GM21526 (cell line): ENCODE results near the gene PODXL2.
A peak's percentile ranks its signal among the peaks of the same experiment; 100 is the strongest.
"Not testable (repeated sequence)": the region's sequence is repeated elsewhere in the genome, so short reads cannot be mapped to it uniquely, and the experiment has no call there.

Experiments
- ATAC-seq: cut with Tn5 transposase; IDR thresholded peaks from one replicate; pipeline ENCODE4 v1.9.1; 2021; ENCODE audit warnings: moderate library complexity; ENCODE audit not compliant: unreplicated experiment, low FRiP score

The PODXL2 gene

DNA sequence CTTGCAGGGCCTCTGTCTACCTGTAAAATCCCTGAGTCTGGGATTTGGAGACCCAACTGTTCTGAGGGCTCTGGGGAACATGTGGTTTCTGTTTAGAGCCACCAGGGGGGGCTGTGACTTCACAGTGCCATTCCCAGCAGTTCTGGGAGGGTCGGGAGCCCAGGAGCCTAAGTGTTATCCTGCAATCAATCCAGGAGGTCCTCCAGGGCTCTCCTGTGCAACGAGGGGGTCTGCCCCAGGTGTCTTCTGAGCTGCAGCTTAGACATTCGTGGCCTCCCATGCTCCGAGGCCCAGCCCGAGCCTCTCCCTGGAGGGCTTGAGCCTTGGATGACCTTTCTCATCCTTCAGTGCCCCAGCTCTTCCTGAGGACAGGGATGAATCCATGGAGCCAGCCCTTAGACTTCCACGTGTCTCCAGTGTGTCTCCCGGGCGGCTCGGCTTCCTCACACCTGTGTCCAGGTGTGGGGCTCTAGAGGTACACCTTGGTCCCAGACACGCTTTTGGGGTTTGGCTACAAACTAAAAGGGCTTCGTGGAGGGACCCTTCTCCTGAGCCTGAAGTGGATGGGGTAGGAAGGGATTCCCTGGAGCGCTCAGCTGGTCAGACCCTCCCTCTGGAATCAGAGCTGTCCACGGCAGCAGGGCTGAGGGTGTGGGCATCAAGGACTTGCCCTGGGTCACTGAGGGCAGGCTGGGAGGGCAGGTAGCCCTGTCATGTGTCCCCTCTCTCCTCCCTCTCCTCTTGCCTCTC, 23.4 kb downstream of the PODXL2 start:
- no peak for ATAC-seq

DNA sequence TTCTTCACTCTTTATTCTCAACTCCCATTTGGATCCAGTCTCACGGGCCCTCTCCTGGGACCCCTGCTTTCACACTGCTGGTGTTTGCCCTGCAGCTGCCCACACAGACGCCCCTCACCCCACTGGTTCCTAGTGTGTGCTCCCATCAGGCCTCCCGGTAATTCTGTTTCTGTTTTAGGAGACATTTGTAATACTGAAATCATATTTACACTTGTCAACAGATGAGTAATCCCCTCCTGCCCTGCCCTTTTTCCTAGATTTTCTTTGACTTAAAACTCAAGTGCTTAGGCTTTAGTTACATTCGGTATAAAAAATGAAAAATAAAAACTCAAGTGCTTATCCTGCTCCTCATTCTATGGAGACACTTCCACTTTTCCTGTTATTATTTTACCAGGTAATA, 25.4 kb downstream of the PODXL2 start:
- no peak for ATAC-seq

DNA sequence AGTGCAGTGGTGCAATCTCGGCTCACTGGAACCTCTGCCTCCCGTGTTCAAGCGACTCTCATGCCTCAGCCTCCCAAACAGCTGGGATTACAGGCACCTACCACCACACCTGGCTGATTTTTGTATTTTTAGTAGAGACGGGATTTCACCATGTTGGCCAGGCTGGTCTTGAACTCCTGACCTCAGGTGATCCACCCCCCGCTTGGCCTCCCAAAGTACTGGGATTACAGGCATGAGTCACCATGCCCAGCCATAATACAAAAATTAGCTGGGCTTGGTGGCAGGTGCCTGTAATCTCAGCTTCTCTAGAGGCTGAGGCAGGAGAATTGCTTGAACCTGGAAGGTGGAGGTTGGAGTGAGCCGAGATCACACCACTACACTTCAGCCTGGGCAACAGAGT, 26.0 kb downstream of the PODXL2 start:
- not testable (repeated sequence) for ATAC-seq

DNA sequence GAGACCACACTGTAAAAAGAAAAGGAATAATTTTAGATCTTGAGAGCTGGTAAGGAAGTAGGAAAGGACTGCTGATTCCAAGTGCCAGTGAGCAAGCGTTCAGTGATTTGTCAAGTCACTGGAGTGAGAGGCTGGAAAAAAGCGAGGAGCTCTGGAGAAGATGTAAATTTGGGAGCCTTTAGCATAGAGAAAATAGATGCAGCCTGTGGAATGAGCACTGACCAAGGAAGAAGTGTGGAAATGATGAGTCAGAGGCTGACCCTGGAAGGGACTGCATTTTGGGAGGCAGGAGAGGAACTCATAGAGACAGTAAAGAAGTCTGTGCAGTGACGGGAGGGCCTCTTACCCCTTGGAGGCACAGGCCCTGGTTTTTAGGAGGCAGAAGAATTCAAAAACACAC, 26.7 kb downstream of the PODXL2 start:
- ATAC-seq, result no peak

DNA sequence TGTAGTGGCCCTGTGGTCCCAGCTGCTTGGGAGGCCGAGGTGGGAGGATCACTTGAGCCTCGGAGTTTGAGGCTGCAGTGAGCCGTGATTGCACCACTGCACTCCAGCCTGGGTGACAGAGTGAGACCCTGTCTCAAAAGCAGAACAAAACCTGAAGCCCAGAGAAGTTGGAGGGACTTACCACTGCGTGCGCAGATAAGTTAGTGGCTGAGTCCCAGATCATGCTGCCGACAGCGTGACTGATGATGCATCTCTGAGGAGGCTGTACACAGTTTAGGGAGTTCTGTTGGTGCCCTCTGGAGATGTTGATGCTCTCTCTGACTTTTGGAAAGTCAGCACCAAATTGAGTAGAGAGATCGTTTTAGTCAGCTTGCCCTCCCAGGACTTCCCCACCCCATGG, 27.9 kb downstream of the PODXL2 start:
- ATAC-seq, result no peak

DNA sequence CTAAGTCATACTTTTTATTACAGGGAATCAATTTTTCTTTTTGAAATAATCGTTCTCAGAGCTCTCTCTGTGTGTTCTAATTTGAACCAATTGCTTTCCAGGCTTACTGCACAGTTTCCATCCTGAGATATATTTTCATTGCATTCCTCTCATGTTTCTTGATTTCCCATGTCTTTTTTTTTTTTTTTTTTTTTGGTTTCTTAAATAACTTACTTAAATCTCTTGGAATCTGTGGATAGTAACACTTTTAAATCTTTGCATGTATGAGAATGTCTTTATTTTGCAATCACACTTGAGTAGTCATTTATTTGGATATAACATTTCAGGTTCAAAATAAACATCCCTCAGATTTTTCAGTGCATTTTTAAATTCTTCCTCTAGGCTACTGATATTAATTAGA, 29.2 kb downstream of the PODXL2 start:
- no peak for ATAC-seq

DNA sequence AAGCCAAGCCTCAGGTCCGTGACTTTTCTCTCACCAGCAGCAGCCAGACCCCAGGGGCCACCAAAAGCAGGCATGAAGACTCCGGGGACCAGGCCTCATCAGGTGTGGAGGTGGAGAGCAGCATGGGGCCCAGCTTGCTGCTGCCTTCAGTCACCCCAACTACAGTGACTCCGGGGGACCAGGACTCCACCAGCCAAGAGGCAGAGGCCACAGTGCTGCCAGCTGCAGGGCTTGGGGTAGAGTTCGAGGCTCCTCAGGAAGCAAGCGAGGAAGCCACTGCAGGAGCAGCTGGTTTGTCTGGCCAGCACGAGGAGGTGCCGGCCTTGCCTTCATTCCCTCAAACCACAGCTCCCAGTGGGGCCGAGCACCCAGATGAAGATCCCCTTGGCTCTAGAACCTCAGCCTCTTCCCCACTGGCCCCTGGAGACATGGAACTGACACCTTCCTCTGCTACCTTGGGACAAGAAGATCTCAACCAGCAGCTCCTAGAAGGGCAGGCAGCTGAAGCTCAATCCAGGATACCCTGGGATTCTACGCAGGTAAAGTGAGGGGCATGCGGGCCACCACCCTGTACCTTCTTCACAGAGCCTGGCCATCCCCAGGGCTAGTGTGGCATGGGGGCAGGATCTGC, 31.8 kb downstream of the PODXL2 start:
- no peak for ATAC-seq

DNA sequence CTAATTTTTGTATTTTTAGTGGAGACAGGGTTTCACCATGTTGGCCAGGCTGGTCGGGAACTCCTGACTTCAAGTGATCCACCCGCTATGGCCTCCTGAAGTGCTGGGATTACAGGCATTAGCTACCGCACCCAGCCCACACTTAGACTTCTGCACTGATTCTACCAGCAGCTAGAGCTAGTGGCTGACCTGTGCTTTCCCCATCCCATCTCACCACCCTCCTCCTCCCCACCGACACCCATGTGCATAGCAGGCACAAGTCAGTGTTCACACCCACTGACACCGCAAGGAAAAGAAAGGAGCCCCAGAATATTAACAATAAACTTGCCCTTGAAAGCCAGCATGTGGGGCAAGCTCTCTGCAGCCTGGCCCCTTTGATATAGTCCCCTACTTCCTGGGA, 32.6 kb downstream of the PODXL2 start:
- no peak for ATAC-seq

DNA sequence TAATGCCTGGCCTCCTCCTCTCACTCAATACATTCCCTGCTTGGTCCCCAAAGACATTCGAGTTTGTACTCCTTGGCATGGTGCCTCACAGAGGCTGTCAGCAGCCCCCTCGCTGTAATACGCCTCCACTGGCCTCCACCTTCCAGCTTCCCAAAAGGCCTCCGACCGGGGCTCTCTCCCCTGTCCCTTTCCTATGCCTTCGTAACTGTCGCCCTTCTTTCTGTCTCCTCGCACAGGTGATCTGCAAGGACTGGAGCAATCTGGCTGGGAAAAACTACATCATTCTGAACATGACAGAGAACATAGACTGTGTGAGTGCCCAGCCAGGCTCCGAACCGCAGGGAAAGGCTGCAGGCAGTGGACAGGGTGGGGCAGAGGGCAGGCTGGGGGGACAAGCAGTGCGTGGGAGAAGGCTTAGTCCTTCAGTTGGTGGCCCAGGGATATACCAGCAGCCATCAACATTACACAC, 33.0 kb downstream of the PODXL2 start:
- no peak for ATAC-seq

DNA sequence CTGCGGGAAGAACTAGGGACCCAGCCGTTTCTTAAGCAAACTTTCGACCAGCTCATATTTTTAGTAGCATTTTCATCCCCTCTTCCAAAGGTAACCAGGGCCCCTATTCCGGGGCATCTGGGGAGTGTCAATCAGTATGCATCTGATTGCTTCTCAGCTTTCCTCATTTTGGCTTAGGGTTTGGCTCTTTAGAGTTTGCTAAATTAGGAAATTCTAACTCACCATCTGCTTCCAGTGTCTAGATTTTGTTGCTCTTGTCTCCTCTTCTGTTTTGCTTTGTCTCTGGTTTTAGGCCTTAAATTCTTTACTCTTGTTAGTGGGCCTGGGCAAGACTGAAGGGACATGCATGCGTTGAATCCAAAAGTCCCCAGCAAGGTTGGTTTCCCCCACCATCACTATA, 34.2 kb downstream of the PODXL2 start:
- ATAC-seq, result no peak

DNA sequence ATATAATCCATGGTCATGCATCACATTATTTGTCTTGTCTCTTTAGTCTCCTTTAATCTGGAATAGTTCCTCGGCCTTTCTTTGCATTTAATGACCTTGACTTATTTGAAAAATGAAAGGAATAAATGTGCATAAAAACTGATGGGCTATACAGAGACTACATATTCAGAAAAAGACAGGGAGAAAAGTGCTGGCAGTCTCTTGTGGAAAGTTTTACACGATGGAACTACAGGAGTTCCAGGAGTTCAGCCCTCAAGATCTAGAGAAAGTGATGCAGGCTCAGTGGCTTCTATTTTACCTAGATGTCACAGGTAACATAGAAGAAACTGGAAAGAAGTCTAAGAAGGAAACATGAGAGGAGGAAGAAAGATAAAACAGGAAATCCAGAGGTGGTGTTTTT, 36.2 kb downstream of the PODXL2 start:
- no peak for ATAC-seq

DNA sequence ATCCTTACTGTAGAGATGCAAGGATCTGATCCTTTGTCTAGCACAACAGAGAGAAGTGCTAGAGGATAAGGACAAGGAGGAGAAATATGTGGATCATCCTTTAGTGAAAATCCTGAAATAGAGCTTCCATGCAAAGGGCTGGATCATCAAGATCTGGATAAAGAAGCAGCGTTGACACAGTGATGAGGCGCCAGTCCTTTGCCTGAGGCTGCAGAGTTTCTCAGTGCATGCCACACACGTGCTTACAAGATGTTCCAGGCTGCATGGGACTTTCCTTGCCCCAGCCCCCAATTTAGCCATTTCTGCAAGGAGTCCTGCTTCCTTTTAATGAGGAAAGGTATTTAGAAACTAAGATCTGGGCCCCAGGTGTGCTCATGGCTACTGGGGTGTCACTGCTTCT, 36.6 kb downstream of the PODXL2 start:
- ATAC-seq, result no peak

DNA sequence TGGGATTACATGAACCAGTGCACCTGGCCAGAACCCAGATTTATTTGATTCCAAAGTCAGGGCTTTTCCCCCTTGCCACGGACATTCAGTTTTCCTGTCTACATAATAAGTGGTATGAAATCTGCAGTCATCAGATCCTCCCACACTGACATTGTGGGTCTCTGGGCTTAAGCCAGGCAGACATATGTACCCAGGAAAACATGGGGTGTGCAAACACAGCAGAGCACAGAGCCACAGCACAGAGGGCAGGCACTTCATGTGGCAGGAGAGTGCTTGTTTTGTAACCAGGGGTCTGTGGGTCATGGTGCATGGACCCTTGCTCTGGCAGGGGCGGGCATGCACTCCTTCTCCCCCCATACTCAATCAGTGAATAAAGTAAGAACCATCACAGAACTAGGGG, 37.7 kb downstream of the PODXL2 start:
- no peak for ATAC-seq

DNA sequence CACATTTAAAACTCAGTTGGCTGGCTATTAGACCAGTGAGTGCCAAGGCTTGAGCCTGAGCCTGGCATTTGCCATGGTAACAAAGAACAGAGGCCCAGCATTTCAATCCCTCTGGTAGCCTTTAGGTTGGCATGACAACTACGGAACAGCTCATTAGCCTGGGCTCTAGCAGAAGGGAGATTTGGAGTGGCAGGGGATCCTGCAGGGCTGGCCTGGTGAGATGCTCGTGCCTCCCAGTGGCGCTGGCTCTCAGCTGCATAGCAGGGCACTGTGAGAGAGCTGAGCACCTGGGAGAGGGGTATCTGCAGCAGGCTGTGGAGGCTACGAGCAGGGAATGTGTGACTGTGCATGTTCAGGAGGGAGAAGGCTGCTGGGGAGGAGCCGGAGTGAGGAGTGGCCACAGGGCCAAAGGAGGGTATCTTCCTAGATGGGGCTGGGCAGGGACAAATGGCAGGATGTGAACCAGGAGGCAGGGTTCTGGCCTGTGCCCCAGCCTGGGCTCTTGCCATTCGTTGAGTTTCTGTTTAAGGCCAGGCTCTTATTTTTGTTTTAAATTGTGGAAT, 38.2 kb downstream of the PODXL2 start:
- no peak for ATAC-seq

DNA sequence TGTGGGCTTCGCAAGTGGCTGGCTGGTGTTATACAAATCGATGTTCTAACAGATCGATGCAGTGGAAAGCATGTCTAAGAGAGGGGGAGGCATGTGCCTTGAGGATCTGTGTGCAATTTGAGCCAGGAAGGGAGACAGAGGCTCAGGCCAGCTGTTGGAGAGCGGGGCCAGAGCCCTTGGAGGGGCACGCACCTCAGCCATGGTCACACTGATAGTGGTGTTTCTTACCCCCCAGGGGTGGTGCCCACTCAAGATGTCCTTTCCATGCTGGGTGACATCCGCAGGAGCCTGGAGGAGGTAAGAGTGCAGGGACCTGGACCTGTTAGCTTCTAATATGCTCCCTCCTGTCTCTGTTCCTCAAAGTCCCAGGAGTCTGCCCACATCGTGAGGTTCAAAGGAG, 39.9 kb downstream of the PODXL2 start:
- no peak for ATAC-seq

DNA sequence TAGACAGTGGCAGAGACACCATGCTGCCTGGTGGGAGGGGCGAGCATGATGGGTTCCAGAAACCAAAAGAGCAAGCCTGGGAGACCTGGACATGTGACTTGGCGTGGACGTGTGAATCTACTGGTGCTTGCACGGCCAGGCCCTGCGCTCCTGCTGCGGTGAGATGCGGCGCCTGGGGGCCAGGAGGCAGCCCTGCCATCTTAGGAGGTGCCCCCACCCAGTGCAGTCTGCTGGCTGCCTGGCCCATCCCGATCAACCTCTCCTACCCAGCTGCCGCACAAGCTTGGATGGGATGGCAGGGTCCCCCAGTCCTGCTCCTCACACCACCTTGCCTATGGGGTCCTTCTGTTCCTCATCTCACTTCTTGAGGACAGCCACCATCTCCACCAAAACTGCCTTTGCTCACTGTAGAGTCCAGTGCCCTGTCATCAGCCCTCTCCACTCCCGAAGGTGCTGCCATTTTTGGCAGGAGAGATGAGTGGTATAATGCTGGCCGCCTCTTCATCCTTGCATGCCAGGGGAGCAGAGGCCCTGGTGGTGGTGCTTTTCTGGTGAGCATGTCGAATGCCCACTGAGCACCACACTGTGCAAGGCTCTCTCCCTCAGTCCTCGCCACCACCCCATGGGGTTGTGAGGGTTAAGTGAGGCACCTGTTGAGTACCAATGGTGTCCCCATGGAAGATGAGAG, 40.7 kb downstream of the PODXL2 start:
- no peak for ATAC-seq

DNA sequence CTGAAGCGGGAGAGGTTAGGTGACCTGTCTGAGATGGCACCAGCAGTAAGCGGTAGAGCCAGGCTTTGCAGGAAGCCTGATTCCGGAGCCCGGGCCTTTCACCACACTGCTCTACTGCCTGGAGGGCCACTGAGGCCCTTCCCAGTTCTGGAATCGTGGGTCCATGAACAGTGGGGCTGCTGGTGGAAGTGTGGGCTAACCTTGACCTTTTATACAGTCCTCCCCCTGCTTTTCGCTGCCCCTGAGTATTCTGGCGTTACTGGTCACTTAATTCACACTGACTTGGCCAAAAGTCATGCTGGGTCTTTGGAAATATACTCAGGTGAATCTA, 41.2 kb downstream of the PODXL2 start:
- no peak for ATAC-seq

DNA sequence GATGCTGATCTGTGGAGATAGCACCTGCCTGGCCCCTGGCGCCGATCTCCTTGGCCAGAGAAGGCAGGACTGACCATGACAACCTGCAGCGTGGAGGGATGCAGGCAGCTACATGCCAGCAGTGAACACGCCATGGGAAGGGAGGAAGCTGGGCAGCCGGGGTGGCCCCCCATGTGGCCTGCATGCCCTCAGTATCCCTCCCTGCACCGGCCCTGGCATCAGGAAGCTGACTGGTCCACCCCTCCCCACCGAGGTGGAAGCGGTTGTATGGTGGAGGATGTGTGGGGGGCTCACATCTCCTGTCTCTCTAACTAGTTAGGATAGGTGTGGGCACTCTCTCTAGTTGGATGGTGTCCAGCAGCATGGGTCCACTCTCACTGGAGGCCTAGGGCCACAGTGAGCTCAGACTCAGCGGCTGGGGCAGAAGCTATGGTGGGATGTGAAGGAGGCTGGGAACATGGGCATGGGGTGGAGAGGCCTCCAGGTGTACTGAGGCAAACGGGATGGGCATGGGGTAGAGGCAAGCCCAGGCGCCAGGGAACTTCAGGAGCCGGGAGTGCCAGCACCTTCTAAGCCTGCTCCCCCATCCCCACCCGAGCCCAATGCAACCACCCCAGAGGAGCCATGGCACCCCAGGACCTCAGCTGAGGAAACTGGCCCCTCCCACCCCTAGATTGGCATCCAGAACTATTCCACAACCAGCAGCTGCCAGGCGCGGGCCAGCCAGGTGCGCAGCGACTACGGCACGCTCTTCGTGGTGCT, 42.0 kb downstream of the PODXL2 start:
- ATAC-seq, result no peak

DNA sequence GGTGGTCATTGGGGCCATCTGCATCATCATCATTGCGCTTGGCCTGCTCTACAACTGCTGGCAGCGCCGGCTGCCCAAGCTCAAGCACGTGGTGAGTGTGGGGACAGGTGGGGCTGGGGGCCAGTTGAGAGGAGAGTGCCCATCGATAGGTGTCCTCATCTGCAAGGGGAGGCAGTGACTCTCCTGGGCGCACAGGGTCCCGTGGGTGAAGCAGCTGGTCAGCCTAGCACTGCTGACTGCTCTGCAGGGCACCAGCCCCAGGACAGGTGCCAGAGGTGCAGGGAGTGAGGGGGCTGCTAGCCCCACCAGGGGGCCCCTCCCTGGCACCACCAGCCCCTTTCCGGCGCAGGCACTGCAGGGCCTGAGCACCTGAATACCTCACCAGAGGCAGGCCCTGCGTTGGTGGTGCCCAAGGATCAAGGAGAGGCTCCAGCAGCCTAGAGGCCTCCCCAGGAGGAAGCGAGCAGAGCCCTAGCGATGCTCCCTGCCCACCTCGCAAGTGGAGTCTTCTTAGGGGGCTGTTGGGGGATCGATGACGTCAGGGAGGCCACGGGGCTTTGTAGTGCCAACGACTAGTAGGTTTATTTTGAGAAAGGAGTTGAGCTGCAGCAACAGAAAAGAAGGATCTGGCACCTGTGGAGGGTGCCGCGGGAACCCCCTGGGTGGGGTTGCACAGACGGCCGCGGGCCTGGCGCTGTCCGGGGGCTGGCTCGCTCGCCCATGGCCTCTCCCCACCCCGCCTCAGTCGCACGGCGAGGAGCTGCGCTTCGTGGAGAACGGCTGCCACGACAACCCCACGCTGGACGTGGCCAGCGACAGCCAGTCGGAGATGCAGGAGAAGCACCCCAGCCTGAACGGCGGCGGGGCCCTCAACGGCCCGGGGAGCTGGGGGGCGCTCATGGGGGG, 42.8 kb downstream of the PODXL2 start:
- ATAC-seq, result peak; percentile 10
